GM19468 (cell line): Measurements from ENCODE around the gene UBE2V1.
"Not testable (repeated sequence)": the region's sequence is repeated elsewhere in the genome, so short reads cannot be mapped to it uniquely, and the experiment has no call there.

ENCODE experiments used
- ATAC-seq: cut with Tn5 transposase; IDR thresholded peaks from one replicate; pipeline ENCODE4 v1.9.1; 2021; ENCODE audit warnings: mild to moderate bottlenecking, moderate library complexity, moderate number of reproducible peaks; ENCODE audit not compliant: unreplicated experiment; ENCODE audit errors: extremely low read depth

Gene UBE2V1

DNA sequence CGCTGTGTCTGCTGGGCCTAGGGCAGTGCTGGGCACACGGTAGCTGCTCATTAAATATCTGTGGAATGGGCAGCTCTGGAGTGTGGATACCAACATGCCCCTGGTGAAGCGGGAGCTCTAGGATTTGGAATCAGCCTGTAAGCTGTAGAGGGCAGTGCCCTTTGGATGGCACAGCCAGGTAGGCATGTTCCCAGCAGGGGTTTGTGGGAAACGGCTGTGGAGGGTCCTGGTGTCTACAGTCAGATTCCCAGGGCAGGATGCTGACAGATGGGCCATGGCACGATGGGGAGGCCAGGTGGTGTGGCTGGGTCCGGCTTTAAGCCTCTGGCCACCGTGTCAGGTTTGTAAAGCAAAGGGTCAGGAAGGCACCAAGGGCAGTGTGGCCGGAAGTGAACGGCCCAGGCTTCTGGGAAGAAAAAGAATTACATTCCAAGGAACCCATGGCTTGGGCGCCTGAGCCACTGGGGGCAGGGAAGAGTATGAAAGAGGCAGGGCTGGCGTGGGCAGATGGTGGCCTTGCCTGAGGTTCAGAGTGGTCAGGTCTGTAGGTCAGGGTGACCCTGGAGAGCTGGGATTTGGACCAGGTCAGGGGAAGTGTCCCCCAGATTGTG lies 44.8 kb downstream of the UBE2V1 start:
- ATAC-seq: no peak

DNA sequence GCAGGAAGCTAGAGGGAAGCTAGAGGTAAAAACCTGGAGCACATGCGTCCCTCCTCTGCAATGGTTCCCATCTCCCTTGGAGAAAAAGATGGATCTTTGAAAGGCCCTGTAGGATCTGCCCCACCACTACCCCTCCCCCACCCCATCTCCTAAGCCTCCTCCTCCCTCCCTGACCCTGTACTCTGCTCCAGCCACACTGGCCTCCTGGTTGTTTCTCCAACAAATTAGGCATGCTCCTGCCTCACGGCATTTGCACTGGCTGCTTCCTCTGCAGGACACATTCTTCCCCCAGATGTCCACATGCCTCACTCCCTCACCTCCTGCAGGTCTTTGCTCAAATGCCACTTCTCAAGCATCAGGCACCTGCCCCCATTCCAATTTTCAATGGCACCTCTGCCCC lies 45.5 kb downstream of the UBE2V1 start:
- ATAC-seq: no peak

DNA sequence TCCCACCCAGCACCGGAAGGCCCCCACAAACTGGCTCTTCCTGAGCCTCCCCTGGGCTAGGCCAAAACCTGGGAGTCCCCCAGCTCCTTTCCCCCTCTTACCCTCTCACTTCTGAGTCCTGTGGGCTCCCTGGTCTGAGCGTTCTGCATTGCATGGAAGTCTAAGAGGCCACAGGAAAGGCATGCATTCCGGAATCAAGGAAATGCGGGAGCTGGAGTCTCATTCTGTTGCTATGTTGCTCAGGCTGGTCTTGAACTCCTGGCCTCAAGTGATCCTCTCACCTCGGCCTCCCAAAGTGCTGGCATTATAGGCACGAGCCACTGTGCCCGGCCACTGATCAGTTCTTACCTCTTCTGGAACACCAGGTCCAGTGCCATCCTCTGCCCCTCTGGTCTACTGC lies 45.9 kb downstream of the UBE2V1 start:
- no peak for ATAC-seq

DNA sequence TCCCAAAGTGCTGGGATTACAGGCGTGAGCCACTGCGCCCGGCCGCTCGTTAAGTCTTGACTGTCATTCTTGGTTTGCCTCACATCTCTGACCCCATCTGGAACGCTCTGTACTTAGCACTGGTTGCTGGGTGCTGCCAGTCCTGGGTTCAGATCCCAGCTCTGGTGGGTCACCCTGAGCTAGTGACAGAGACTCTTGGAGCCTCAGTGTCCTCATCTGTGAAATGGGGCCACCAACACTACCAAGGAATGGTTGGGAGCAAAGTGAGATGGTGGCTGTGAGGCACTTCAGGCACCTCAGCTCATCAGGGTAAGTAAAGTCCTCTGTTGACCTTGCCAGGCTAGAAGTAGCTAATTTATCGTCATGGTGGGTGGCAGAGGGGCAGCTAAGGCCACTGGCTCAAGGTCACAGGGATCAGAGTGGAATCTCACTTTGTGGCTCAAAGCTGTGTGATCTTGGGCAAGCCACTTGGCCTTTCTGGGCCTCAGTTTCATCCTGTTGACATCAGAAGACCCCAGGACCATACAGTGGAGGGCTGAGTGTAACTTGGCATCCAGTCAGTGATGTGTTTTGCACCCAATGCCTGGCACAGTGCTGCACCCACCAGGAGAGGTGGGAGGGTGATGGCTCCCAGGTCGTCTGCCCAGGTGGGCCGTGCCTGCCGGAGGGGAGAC lies 46.7 kb downstream of the UBE2V1 start:
- no peak for ATAC-seq

DNA sequence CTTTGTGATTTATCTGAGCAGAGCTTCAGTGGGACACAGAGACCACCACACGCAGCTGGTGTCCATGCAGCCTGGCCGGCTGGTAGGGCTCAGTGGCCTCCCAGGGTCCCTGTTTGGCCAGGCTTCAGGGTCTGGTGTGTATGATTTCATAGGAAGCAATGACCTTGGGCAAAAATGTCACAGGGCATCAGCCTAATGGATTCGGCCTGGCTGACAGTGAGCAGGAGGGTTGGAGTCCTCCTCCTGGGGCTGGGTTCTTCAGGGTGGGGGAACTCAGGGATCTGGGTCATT lies 47.7 kb downstream of the UBE2V1 start:
- no peak for ATAC-seq

DNA sequence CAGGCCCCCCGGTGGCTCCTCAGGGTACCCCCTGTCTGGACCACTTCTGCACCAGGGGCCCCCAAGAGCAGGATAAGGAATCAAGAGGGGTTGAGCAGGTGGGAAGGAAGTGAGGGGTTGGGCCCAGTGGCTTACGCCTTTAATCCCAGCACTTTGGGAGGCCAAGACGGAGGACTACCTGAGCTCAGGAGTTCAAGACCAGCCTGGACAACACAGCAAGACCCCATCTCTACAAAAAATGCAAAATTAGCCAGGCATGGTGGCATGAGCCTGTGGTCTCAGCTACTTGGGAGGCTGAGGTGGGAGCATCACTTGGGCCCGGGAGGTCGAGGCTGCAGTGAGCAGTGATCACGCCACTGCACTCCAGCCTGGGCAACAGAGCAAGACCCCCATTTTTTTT lies 49.2 kb downstream of the UBE2V1 start:
- ATAC-seq: not testable (repeated sequence)

DNA sequence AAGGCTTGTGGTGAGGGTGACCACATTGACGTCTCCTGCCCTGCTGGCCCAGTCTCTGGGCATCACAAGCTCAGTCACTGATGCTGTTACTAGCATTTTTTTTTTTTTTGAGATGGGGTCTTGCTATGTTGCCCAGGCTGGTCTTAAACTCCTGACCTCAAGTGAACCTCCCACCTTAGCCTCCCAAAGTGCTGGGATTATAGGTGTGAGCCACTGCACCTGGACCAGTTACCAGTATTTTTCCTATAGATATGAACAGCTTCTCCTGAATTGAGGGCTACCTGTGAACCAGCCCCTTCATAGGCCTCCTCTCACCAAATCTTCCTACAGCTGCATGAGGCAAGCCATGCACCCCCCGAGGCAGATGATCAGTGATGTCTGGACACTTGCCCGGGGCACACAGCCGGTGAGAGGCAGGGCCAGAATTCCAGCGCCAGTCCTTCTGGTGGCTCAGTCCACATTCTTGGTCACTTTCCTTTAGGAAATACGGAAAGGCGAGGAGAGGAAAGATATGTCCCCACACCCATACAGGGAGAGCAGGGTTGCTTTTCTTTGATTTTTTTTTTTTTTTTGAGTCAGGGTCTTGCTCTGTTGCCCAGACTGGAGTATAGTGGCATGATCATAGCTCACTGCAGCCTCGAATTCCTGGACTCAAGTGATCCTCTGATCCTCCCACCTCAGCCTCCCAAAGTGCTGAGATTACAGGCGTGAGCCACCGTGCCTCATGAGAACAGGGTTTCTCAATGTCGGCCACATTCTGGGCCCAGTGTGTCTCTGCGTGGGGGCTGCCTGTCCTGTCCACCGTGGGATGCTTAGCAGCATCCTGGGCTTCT lies 50.7 kb downstream of the UBE2V1 start:
- ATAC-seq: no peak

DNA sequence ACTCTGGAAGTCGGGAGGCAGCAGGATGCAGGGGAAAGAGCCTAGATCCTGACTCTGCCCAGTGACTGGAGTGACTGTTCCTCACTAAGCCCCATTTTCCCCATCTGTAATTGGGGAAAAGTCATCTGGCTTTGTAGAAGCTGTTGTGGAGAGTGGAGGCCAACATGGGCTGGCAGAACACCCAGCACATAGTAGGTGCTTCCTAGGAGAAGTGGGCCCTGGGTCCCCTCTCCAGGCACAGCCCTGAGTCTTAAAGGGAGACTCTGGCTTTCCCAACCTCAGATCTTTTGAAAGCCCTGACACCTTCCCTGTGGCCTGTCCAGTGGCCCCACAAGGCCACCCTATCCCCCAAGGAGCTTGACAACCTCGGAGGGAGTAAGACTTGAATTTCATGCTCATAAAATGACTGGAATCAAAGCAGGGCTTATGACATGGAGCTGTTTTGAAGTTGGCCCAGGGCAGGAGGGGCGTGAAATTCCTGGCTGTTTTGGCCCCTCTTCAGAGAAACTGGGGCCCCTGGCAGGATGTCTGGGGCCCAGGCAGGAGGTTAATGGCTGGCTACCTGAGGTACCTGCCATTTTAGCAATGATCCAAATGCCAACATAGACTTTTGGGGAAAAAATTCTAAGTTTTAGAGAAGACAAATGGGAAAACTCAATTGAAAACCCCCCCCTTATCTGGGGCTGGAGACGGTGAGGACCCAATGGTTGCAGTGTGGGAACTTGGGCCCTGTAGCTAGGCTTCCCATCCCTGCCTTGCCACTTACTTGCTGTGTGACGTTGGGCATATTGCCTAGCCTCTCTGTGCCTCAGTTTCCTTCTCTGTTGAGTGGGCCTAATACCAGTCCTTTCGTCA lies 51.6 kb downstream of the UBE2V1 start:
- no peak for ATAC-seq

DNA sequence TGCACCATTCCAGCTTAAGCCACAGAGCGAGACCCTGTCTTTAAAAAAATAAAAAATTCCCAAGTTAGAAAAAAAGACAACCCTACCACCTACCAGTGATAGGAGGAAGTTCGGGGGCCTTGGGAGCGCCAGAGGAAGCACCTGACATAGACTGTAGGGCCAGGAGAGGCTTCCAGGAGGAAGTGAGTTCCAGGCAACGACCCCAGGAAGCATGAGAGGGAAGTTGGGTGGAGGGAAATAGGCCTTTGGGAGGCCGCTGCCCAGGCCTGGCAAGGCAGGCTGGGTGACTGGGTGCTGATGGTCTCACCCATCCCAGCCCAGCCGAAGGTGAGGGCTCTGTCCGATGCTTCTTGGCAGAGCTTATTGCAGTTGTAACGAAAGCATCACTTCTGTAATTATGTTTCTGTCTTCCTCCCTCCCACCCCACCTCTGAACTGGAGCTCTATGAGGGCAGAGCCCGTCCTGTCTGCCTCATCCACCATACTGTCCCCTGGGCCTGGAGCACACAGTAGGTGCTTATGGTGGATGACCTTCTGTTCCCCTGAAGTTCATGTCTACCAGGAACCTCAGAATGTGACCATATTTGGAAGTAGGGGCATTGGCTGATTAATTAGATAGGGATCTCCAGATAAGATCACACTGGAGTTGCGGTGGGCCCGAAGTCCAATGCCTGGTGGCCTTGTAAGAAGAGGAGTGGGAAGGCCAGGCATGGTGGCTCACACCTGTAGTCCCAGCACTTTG lies 54.1 kb downstream of the UBE2V1 start:
- ATAC-seq: no peak

DNA sequence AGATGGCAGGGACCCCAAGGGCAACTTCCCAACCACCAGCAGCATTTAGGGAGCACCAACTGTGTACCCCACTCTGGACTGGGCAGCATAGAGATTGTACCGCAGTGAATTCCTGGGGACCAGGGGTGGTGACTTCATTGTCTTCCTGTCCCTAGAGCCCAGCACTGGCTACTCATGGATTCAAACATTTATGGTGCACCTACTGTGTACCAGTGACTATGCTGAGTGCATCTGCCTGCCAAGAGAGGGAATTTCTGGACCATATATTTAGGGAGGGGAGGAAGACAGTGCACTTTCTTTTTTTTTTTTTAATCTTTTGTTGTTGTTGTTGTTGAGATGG lies 55.3 kb downstream of the UBE2V1 start:
- ATAC-seq: no peak

DNA sequence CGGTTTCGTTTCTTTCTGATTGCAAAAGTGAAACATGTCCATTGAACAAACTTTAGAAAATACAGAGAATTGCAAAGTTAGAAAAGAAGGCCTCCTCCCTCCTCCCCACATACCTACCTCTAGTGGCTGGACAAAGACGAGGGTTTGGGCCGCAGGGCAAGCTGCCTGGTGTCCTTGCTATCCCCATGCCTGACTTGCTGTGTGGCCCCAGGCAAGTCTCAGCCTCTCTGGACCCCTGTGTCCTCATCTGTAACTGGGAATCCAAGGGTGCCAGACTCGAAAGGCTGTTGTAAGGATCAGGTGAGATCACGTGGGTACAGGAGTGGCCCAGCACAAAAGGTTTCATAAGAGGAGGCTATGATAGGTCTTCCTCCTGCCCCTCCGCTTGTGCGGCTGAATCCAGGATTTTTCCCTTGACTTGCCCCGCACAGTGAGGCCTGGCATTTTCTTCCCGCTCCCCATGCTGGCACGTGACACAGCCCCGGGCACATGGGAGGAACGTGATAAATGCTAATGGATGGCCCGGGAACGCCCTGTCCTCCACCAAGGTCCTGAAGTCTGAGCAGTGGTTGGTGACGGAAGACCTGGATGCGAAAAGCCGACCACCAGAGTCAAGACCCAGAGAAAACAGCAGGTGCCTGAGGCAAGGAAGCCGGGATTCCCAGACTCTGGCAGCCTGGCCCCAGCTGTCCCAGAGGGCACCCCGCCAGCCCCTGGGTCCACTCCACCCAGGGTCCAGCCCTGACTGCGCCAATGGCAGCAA lies 55.8 kb downstream of the UBE2V1 start:
- ATAC-seq: no peak

DNA sequence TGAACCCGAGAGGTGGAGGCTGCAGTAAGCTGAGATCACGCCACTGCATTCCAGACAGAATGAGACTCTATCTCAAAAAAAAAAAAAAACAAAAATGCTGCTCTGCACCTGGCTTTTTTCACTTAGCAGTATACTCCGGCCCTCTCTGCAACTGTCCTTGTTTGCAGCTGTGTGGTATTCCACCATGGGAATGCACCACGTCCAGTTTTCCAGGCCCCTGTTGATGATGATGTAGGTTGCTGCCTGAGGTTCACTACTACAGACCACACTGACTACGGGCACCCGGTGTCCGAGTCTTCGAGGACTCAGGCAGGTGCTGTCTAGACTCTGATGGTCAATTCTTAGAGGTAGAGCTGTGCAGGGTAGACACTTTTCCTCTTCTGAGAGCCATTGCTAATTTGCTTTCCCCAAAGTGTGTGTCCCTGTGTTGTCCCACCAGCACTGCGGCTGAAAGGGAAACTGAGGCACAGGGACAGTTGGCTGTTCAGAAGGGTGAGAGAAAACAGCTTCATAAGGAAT lies 56.5 kb downstream of the UBE2V1 start:
- ATAC-seq: no peak

DNA sequence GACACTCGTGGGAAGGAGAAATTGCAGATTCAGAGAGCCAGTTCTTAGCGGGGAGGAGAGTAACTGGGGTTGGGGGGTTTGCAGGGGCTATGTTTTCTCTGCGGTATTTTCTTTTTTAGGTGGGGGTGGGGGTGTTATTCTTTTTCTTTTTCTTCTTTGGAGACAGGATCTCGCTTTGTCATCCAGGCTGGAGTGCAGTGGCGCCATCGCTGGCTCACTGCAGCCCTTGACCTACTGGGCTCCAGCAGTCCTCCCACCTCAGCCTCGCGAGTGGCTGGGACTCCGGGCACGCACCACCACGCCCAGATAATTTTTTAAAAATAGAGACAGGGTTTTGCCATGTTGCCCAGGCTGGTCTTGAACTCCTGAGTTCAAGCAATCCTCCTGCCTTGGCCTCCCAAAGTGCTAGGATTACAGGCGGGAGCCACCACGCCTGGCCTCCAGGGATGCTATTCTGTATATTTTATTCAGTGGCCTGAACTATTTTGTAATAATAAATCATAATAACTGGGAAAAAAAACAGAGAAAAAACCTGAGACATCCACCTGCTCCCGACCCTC lies 57.3 kb downstream of the UBE2V1 start:
- ATAC-seq: no peak

DNA sequence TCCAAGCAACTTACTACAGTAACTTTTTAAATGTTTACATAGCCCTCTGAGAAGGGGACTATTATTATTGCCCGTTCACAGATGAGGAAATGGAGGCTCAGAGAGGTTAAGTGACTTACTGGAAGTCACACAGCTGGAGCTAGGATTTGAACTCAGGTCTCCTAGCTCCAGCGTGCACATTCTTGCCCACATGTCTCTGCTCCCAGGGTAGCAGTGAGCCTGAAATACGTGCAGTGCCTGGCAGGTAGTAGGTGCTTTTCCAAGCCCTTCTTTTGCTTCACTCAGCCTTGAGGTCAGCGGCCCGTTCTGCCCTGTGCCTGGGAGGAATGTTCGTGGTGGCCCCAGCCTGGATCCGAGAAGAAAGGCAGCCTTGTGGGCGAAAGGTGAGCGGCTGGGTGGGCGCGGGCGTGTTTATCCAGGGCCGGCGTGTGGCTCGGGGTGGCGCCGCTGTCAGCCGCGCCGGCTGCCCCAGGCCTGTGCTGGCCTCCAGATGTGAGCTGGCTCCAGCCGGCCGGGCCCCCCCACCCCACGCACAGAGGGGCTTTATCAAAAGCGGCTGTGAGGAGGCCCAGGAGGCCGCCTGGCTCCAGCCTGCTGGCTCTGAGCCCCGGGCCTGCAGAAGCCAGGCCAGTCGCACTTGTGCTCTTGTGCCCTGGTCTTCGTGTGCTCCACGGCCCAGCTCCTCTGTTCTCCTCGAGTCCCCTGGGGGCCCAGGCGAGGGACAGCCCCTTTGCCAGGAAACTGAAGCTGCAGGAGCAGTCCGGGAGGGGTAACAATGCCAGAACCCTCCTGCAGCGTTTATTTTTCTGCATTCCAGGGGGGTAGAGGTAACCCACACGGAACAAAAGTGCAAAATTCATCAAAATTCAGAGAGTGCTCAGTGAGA lies 58.1 kb downstream of the UBE2V1 start:
- no peak for ATAC-seq

DNA sequence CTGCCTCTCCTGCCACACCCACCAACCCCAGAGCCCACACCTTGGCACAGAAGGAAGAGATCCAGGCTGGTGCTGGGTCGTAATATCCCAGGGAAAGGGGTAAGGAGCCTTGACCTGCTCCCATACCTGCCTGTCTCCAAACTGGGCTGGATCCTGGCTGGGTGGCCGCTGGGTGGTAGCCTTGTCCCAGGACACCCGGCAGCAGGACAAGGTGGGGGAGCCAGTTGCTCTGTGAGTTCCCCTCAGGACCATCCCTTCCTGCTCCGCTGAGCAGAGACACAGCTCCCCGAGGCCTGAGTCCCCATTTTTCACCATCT lies 58.8 kb downstream of the UBE2V1 start:
- ATAC-seq: no peak

DNA sequence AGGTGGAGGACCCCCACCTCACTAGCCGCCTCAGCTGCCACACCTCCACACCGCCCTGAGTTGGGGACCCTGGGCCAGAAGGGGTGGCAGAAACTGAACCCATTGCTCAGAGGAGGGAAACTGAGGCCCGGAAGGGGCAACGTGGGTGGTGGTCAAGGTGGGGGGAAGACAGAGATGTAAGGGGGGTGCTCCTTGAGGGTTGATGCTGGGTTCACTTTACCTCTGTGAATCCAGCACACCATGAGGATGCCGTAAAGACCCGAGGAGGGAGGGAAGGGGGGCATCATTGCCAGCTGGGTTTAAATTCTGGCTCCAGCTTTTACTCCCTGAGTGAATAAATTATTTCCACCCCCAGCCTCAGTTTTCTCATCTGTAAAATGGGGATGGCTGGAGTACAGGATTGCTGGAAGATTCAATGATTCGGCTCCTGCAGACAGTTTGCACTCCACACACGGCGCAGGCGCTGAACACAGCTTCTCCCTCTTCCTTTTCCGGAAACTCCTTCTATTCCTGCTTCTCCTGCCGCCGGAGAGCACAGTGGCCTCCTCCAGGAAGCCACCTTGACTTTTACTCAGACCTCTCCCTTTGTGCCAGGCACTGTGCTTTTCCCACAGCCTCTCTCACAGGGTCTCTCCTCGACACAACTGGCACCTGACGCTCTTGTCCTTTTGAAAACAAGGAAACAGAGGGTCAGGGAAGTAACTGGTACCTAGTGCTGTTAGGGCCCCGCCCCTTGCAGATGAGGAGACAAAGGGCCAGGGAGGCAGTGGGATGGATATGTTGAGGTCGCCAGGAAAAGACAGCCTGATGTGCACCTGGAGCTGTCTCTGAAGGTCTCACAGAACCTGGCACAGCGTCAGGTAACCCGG lies 59.4 kb downstream of the UBE2V1 start:
- ATAC-seq: no peak
